H1 (cell line): ENCODE measurements around the gene CFL2. TPM values are rescaled to one million over a fixed set of nuclear protein-coding genes. Genes with fewer than 3 reads are reported as not detected.

Source experiments
- BCL11A ChIP-seq, 2 experiments: IDR thresholded peaks; one replicate each; pipeline ENCODE4 v1.6.1; 2011; ENCODE audit warnings: low read depth in 2 of 2, low read length in 2 of 2, mild to moderate bottlenecking in 2 of 2
- BRCA1 ChIP-seq: IDR thresholded peaks from 2 replicates; pipeline ENCODE4 v1.6.1; 2012; ENCODE audit warnings: low read depth, low read length, improper control_type of control experiment
- EGR1 ChIP-seq: IDR thresholded peaks from 2 replicates; pipeline ENCODE4 v1.6.1; 2011; ENCODE audit warnings: low read depth, low read length, borderline replicate concordance
- GABPA ChIP-seq: IDR thresholded peaks from 2 replicates; pipeline ENCODE4 v1.6.1; 2011; ENCODE audit warnings: mild to moderate bottlenecking, low read length, moderate library complexity, borderline replicate concordance; ENCODE audit not compliant: insufficient read depth
- HDAC6 ChIP-seq: IDR thresholded peaks from one replicate; pipeline ENCODE4 v1.7.1; 2012; ENCODE audit warnings: low read depth, mild to moderate bottlenecking, inconsistent platforms, low read length, moderate library complexity
- RBBP5 ChIP-seq: IDR thresholded peaks from 2 replicates; pipeline ENCODE4 v1.7.1; 2012; ENCODE audit warnings: low read depth, mild to moderate bottlenecking, inconsistent platforms, low read length, moderate library complexity, borderline replicate concordance
- RXRA ChIP-seq: IDR thresholded peaks from 2 replicates; pipeline ENCODE4 v1.6.1; 2011; ENCODE audit warnings: low read depth, mild to moderate bottlenecking, low read length, moderate library complexity; ENCODE audit not compliant: insufficient read depth
- TEAD4 ChIP-seq: IDR thresholded peaks from 2 replicates; pipeline ENCODE4 v1.6.1; 2012; ENCODE audit warnings: low read depth, low read length, inconsistent platforms, mixed read lengths
- polyA plus RNA-seq, 7 experiments: library from polyadenylated mRNA; depleted of rRNA in 3 of 7; stranded (reverse) in 5 of 7; unstranded in 2 of 7; fragments of >200 nt in 5 of 7; fragments of 200-250 nt in 2 of 7; gene quantifications; 1 replicate in 5 of 7; 2 replicates in 1 of 7; 4 replicates in 1 of 7; pipeline versions ENCODE4 v1.2.1 to v1.2.3, GENCODE V29; 2011 to 2013; ENCODE audit warnings: missing spikeins in 2 of 7, mixed read lengths in 2 of 7
- total RNA-seq: library from RNA; stranded (reverse); fragmentation: NEBNext Ultra II Directional; extraction: Animal tissue kit (Norgen Biotek cat#: 25700); gene quantifications from 2 replicates; pipeline ENCODE4 v1.2.1, GENCODE V29; 2021
- TF ChIP-seq, protein P1 (sequence below): fragments of 300-600 bp; sonication (generic); IDR thresholded peaks from 2 replicates; pipeline ENCODE4 v1.7.1; 2012; ENCODE audit warnings: low read length, moderate library complexity, mild to moderate bottlenecking, inconsistent platforms; ENCODE audit not compliant: insufficient replicate concordance
- TF ChIP-seq, protein P2 (sequence below): IDR thresholded peaks from 2 replicates; pipeline ENCODE4 v1.6.1; 2012; ENCODE audit warnings: low read length, inconsistent platforms

The CFL2 gene
- total and polyA plus RNA-seq, 2 of the 8 experiments (the other 6 are each of a cell fraction or from before 2014, with no cell fraction given) = 9.7 to 20.5 TPM

DNA sequence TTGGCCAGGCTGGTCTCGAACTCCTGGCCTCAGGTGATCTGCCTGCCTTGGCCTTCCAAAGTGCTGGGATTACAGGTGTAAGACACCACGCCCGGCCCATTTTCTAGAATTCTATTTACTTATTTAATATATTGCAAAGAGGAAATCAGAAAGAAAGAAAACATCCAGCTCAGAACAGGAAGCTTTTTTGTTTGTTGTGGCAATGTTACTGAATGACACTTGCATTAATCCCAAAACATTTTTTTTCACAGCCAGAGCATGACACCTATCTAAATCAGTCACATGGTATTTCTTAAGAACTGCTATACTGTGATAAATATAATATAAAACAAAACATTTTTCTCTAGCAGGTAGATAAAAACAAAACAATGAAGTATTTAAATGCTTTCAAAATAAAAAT is 12.6 kb downstream of the CFL2 start (continued):
- TF ChIP-seq, protein P1, sequence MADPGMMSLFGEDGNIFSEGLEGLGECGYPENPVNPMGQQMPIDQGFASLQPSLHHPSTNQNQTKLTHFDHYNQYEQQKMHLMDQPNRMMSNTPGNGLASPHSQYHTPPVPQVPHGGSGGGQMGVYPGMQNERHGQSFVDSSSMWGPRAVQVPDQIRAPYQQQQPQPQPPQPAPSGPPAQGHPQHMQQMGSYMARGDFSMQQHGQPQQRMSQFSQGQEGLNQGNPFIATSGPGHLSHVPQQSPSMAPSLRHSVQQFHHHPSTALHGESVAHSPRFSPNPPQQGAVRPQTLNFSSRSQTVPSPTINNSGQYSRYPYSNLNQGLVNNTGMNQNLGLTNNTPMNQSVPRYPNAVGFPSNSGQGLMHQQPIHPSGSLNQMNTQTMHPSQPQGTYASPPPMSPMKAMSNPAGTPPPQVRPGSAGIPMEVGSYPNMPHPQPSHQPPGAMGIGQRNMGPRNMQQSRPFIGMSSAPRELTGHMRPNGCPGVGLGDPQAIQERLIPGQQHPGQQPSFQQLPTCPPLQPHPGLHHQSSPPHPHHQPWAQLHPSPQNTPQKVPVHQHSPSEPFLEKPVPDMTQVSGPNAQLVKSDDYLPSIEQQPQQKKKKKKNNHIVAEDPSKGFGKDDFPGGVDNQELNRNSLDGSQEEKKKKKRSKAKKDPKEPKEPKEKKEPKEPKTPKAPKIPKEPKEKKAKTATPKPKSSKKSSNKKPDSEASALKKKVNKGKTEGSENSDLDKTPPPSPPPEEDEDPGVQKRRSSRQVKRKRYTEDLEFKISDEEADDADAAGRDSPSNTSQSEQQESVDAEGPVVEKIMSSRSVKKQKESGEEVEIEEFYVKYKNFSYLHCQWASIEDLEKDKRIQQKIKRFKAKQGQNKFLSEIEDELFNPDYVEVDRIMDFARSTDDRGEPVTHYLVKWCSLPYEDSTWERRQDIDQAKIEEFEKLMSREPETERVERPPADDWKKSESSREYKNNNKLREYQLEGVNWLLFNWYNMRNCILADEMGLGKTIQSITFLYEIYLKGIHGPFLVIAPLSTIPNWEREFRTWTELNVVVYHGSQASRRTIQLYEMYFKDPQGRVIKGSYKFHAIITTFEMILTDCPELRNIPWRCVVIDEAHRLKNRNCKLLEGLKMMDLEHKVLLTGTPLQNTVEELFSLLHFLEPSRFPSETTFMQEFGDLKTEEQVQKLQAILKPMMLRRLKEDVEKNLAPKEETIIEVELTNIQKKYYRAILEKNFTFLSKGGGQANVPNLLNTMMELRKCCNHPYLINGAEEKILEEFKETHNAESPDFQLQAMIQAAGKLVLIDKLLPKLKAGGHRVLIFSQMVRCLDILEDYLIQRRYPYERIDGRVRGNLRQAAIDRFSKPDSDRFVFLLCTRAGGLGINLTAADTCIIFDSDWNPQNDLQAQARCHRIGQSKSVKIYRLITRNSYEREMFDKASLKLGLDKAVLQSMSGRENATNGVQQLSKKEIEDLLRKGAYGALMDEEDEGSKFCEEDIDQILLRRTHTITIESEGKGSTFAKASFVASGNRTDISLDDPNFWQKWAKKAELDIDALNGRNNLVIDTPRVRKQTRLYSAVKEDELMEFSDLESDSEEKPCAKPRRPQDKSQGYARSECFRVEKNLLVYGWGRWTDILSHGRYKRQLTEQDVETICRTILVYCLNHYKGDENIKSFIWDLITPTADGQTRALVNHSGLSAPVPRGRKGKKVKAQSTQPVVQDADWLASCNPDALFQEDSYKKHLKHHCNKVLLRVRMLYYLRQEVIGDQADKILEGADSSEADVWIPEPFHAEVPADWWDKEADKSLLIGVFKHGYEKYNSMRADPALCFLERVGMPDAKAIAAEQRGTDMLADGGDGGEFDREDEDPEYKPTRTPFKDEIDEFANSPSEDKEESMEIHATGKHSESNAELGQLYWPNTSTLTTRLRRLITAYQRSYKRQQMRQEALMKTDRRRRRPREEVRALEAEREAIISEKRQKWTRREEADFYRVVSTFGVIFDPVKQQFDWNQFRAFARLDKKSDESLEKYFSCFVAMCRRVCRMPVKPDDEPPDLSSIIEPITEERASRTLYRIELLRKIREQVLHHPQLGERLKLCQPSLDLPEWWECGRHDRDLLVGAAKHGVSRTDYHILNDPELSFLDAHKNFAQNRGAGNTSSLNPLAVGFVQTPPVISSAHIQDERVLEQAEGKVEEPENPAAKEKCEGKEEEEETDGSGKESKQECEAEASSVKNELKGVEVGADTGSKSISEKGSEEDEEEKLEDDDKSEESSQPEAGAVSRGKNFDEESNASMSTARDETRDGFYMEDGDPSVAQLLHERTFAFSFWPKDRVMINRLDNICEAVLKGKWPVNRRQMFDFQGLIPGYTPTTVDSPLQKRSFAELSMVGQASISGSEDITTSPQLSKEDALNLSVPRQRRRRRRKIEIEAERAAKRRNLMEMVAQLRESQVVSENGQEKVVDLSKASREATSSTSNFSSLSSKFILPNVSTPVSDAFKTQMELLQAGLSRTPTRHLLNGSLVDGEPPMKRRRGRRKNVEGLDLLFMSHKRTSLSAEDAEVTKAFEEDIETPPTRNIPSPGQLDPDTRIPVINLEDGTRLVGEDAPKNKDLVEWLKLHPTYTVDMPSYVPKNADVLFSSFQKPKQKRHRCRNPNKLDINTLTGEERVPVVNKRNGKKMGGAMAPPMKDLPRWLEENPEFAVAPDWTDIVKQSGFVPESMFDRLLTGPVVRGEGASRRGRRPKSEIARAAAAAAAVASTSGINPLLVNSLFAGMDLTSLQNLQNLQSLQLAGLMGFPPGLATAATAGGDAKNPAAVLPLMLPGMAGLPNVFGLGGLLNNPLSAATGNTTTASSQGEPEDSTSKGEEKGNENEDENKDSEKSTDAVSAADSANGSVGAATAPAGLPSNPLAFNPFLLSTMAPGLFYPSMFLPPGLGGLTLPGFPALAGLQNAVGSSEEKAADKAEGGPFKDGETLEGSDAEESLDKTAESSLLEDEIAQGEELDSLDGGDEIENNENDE = no peak
- no peak for TF ChIP-seq HDAC6
- TF ChIP-seq RBBP5 = no peak
- no peak for TF ChIP-seq RXRA
- TF ChIP-seq, protein P2, sequence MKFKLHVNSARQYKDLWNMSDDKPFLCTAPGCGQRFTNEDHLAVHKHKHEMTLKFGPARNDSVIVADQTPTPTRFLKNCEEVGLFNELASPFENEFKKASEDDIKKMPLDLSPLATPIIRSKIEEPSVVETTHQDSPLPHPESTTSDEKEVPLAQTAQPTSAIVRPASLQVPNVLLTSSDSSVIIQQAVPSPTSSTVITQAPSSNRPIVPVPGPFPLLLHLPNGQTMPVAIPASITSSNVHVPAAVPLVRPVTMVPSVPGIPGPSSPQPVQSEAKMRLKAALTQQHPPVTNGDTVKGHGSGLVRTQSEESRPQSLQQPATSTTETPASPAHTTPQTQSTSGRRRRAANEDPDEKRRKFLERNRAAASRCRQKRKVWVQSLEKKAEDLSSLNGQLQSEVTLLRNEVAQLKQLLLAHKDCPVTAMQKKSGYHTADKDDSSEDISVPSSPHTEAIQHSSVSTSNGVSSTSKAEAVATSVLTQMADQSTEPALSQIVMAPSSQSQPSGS = no peak
- TF ChIP-seq GABPA = no peak
- no peak for TF ChIP-seq TEAD4
- no peak for TF ChIP-seq BRCA1
- no peak for TF ChIP-seq BCL11A (IDR thresholded peaks at IDR 0.05; ENCODE audit: low read depth in 2 of 2, low read length in 2 of 2)
- TF ChIP-seq EGR1 = no peak
